ENCODE results near the gene TENM3. TPM values are rescaled to one million over a fixed set of nuclear protein-coding genes. Genes with fewer than 3 reads are reported as not detected.

Gene TENM3
- total RNA-seq, 1 experiment from 2014 or later, result 34.1 TPM

- no peak for TF ChIP-seq CTCF (IDR thresholded peaks at IDR 0.05; ENCODE audit: unreplicated experiment)
- no peak overlapping the region for H3K27ac Mint-ChIP-seq (ENCODE audit: low read depth, unreplicated experiment)
- H3K4me1 Mint-ChIP-seq (ENCODE audit: insufficient read depth, unreplicated experiment), result peaks cover 9% of the 10 kb centered on the region
- POLR2A ChIA-PET, result no interaction called here
- intact Hi-C loops (cut with micrococcal nuclease), result no loop called here
- H3K27me3 Mint-ChIP-seq (ENCODE audit: insufficient read depth, unreplicated experiment), result no peaks in the 10 kb centered on the region
- no peaks in the 10 kb centered on the region for H3K36me3 Mint-ChIP-seq (ENCODE audit: insufficient read depth, unreplicated experiment)
- H3K4me3 Mint-ChIP-seq (ENCODE audit: unreplicated experiment), result no peak overlapping the region
- BruUV-seq (replicated peaks), result no TSS peak
- no peak for DNase-seq (ENCODE audit: unreplicated experiment)
- no peaks in the 10 kb centered on the region for H3K9me3 Mint-ChIP-seq (ENCODE audit: unreplicated experiment)
- CTCF ChIA-PET, result interaction anchor here (0.7 kb wide), 1 partner anchor 653 kb away, joined by 3 read pairs; no protein-coding TSS in a partner anchor
These were observed 294.8 kb downstream of the TENM3 start for GRCh38 chr4:182538031-182538430.

GRCh38 chr4:182540496-182540895 is 297.3 kb downstream of the TENM3 start:
- CTCF ChIA-PET, result no interaction called here

GRCh38 chr4:182547435-182547834 is 304.2 kb downstream of the TENM3 start:
- ChIA-PET CTCF (interaction anchor here (0.7 kb wide), 1 partner anchor 1018 kb away, joined by 3 read pairs; no protein-coding TSS in a partner anchor), POLR2A (interaction anchor here (0.5 to 0.7 kb wide), 2 partner anchors 134 to 372 kb away, joined by 3 read pairs; no protein-coding TSS in a partner anchor)
- no peaks in the 10 kb centered on the region for H3K4me1 Mint-ChIP-seq (ENCODE audit: insufficient read depth, unreplicated experiment)
- intact Hi-C loops (cut with micrococcal nuclease), result no loop called here
- no peak for DNase-seq (ENCODE audit: unreplicated experiment)
- no peak for TF ChIP-seq CTCF (IDR thresholded peaks at IDR 0.05; ENCODE audit: unreplicated experiment)
- no peaks in the 10 kb centered on the region for H3K9me3 Mint-ChIP-seq (ENCODE audit: unreplicated experiment)
- H3K4me3 Mint-ChIP-seq (ENCODE audit: unreplicated experiment), result no peak overlapping the region
- H3K27ac Mint-ChIP-seq (ENCODE audit: low read depth, unreplicated experiment), result no peak overlapping the region
- H3K27me3 Mint-ChIP-seq (ENCODE audit: insufficient read depth, unreplicated experiment), result no peaks in the 10 kb centered on the region
- BruUV-seq (replicated peaks), result no TSS peak
- H3K36me3 Mint-ChIP-seq (ENCODE audit: insufficient read depth, unreplicated experiment), result peaks cover 6% of the 10 kb centered on the region

More at GRCh38 chr4:182540496-182540895, 297.3 kb downstream of the TENM3 start:
- H3K9me3 Mint-ChIP-seq (ENCODE audit: unreplicated experiment), result no peaks in the 10 kb centered on the region
- no peaks in the 10 kb centered on the region for H3K4me1 Mint-ChIP-seq (ENCODE audit: insufficient read depth, unreplicated experiment)
- POLR2A ChIA-PET, result no interaction called here
- no peak for DNase-seq (ENCODE audit: unreplicated experiment)
- H3K4me3 Mint-ChIP-seq (ENCODE audit: unreplicated experiment), result no peak overlapping the region
- BruUV-seq (replicated peaks), result no TSS peak
- no peak overlapping the region for H3K27ac Mint-ChIP-seq (ENCODE audit: low read depth, unreplicated experiment)
- intact Hi-C loops (cut with micrococcal nuclease), result no loop called here
- no peak for TF ChIP-seq CTCF (IDR thresholded peaks at IDR 0.05; ENCODE audit: unreplicated experiment)
- no peaks in the 10 kb centered on the region for H3K36me3 Mint-ChIP-seq (ENCODE audit: insufficient read depth, unreplicated experiment)
- H3K27me3 Mint-ChIP-seq (ENCODE audit: insufficient read depth, unreplicated experiment), result no peaks in the 10 kb centered on the region

GRCh38 chr4:182548156-182548555 is 305.0 kb downstream of the TENM3 start:
- no peak overlapping the region for H3K4me3 Mint-ChIP-seq (ENCODE audit: unreplicated experiment)
- intact Hi-C loops (cut with micrococcal nuclease), result no loop called here
- DNase-seq (ENCODE audit: unreplicated experiment), result no peak
- no peak overlapping the region for H3K27ac Mint-ChIP-seq (ENCODE audit: low read depth, unreplicated experiment)
- TF ChIP-seq CTCF (IDR thresholded peaks at IDR 0.05; ENCODE audit: unreplicated experiment), result no peak
- no peaks in the 10 kb centered on the region for H3K9me3 Mint-ChIP-seq (ENCODE audit: unreplicated experiment)
- H3K36me3 Mint-ChIP-seq (ENCODE audit: insufficient read depth, unreplicated experiment), result peaks cover 6% of the 10 kb centered on the region
- no TSS peak for BruUV-seq (replicated peaks)
- ChIA-PET POLR2A (interaction anchor here (0.5 kb wide), 1 partner anchor 135 kb away, joined by 3 read pairs; no protein-coding TSS in a partner anchor), CTCF (no interaction called here)
- H3K27me3 Mint-ChIP-seq (ENCODE audit: insufficient read depth, unreplicated experiment), result no peaks in the 10 kb centered on the region
- no peaks in the 10 kb centered on the region for H3K4me1 Mint-ChIP-seq (ENCODE audit: insufficient read depth, unreplicated experiment)
